DMS 273 (cell line): Measurements from ENCODE around the gene DPF3.

Source experiments
- DNase-seq: peaks from one replicate; lab custom pipeline; 2025; ENCODE audit not compliant: unreplicated experiment; lab: John Stamatoyannopoulos, UW

The DPF3 gene

GRCh38 chr14:72745546-72745945 lies 148.4 kb downstream of the DPF3 start:
- no peak for DNase-seq

- DNase-seq, result no peak
Measured at GRCh38 chr14:72744416-72745120, 149.3 kb downstream of the DPF3 start.

GRCh38 chr14:72743626-72744025 lies 150.3 kb downstream of the DPF3 start:
- DNase-seq, result peak; percentile 81

GRCh38 chr14:72742838-72743195 lies 151.1 kb downstream of the DPF3 start:
- no peak for DNase-seq

- peak; percentile 86 for DNase-seq
Measured at GRCh38 chr14:72742118-72742837, 151.6 kb downstream of the DPF3 start.

- DNase-seq, result no peak
Measured at GRCh38 chr14:72741826-72742117, 152.1 kb downstream of the DPF3 start.

GRCh38 chr14:72740966-72741825 lies 152.7 kb downstream of the DPF3 start:
- peak; percentile 59 for DNase-seq

GRCh38 chr14:72740504-72740961 lies 153.4 kb downstream of the DPF3 start:
- DNase-seq, result no peak

GRCh38 chr14:72739446-72740405 lies 154.2 kb downstream of the DPF3 start:
- peak; percentile 64 for DNase-seq

- peak; percentile 18 for DNase-seq
Measured at GRCh38 chr14:72738161-72738611, 155.7 kb downstream of the DPF3 start.

- DNase-seq, result no peak
Measured at GRCh38 chr14:72737560-72737943, 156.3 kb downstream of the DPF3 start.

- DNase-seq, result peak; percentile 61
Measured at GRCh38 chr14:72736786-72737559, 156.9 kb downstream of the DPF3 start.

GRCh38 chr14:72736308-72736707 lies 157.6 kb downstream of the DPF3 start:
- peak; percentile 57 for DNase-seq

GRCh38 chr14:72732022-72732780 lies 161.7 kb downstream of the DPF3 start:
- no peak for DNase-seq

- no peak for DNase-seq
Measured at GRCh38 chr14:72731252-72732020, 162.5 kb downstream of the DPF3 start.

GRCh38 chr14:72730468-72730867 lies 163.4 kb downstream of the DPF3 start:
- DNase-seq, result no peak

GRCh38 chr14:72726444-72726843 lies 167.5 kb downstream of the DPF3 start:
- DNase-seq, result no peak

GRCh38 chr14:72723858-72724530 lies 169.9 kb downstream of the DPF3 start:
- no peak for DNase-seq
